HG03095 (cell line): ENCODE results near the gene SPINK6.
A peak's percentile ranks its signal among the peaks of the same experiment; 100 is the strongest.

Source experiments
- ATAC-seq: cut with Tn5 transposase; IDR thresholded peaks from one replicate; pipeline ENCODE4 v1.9.1; 2021; ENCODE audit warnings: moderate library complexity; ENCODE audit not compliant: unreplicated experiment

Gene SPINK6

GRCh38 chr5:148202531-148203203, at the start of gene SPINK6:
SPINK6 (plus strand) TSS chr5:148203042; CDS start chr5:148203097, 55 bp downstream.
- ATAC-seq, result no peak

DNA sequence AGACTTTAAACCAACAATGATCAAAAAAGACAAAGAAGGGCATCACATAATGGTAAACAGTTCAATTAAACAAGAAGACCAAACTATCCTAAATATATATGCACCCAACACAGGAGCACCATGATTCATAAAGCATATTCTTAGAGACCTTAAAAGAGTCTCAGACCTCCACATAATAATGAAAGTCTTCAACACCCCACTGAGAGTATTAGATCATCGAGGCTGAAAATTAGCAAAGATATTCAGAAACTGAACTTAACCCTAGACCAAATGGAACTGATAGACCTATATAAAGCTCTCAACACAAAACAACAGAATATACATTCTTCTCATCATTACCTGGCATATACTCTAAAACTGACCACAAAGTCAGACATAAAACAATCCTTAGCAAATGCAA, 46.2 kb upstream of the SPINK6 start:
- ATAC-seq, result no peak

- ATAC-seq, result no peak
Observed at GRCh38 chr5:148162038-148162437, 40.8 kb upstream of the SPINK6 start.

DNA sequence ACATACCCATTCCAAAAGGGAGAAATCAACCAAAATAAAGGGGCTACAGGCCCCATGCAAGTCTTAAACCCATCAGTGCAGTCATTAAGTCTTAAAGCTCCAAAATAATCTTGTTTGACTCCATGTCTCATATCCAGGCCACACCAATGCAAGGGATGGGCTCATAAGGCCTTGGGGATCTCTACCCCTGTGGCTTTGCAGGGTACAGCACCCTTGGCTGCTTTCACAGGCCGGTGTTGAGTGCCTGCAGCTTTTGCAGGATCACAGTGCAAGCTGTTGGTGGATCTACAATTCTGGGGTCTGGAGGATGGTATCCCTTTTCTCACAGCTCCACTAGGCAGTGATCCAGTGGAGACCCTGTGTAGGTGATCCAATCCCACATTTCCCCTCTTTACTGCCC, 39.5 kb upstream of the SPINK6 start:
- no peak for ATAC-seq

DNA sequence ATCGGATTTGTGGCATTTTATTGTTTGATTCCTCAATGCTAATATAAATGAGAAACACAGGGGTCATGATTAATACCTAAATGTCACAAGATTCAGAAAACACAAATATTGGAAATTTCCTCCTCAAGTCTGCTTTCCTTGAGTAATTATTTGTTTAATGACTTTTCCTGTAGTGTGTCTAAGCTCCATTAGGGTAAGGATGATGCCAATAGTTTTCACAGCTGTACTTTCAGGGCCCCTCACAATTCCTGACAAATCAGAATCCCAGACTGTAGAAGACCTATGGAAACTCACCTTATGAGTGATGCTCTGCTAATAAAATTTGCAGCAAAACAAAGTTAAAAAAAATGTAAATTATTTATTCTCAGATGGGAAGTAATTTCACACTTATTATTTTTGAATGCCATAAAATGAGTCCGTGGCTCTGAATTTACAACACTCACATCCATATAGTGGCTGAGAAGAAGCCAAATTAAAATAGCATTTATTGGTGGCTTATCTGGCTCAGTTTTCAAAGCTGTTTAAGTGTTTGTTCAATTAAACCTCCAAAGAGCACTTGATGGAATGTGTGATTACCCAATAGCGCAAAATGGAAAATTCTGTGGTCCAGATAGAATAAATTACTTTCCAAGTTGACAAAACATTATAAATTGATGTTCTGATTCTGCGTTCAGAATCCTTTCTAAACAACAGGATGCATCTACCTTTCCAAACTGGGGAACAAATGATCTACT, 36.1 kb upstream of the SPINK6 start:
- ATAC-seq, result no peak

- no peak for ATAC-seq
Observed at GRCh38 chr5:148168246-148168645, 34.6 kb upstream of the SPINK6 start, which contains the start of gene SPINK14. SPINK14 (plus strand) TSS chr5:148168546; CDS start chr5:148169733, 1,187 bp downstream.

GRCh38 chr5:148172377-148172776, 30.5 kb upstream of the SPINK6 start:
- ATAC-seq, result no peak

DNA sequence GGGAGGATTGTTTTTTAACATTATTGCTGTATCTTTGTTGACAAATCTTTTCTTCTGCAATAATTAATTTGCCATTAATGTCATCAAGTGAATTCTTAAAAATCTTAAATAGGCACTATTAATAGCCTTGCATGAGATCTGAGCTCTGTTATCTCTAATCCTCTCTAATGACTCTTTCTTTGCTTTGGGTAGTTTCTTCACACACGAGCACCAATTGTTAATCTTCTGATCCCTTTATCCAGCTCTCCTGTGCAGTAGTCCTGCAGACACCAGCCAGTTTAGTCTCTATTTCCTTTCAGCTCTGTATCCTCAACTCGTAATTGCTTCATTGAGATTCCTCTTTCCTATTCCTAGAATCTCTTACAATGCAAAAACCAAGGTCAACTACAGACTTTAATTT, 26.4 kb upstream of the SPINK6 start:
- no peak for ATAC-seq

DNA sequence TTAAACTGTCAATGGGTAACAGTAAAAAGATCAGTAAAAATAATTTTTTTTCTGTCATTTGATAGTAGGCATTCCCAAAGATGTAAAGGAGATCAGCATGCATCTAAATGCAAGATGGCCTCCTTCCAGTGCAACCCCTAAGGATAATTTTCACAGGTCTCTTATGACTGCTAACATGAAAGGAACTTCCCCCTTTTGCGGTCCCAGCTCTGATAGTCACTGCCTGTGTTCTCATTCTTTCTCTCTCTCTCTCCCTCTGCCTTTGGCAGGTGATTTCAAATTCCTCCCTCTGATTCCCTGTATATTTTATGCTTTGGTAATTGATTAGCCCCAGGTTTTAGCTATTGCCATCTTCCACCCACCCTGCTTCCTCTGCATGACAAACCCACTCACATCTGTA, 25.6 kb upstream of the SPINK6 start:
- ATAC-seq, result no peak

GRCh38 chr5:148179234-148179824, 23.5 kb upstream of the SPINK6 start:
- peak; percentile 62 for ATAC-seq

DNA sequence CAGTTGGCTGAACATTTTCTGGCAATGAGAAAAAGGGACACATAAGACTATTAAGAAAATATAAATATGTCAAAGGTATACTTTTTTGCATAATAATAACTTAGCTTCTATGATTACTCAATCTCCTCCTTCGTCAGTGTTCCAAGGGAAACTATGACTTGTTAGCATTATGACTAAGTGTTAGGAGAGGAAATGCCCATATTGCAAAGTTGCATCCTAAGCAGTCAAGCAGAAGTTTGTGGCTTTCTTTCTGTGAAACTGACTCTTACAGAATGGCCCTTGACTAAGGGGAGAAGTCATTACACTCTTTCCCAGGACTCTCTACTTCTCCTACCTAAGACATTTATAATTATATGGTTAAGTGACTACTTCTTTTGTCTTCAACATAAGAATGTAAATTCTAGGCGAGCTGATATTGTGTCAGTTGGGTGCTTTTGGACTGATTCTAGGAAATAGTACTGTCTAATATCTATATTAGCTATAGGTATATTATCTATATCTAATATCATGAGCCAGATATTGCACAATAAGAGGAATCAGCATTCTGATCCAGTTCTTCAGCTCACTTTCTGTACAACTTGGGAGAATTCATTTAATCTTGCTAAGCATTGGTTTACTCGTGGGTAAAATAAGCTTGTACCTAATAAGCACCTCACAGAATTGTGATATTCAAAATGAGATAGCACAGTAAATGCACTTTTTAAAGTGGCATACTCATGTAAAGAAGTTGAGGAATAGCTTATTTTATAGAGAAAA, 16.4 kb upstream of the SPINK6 start:
- ATAC-seq, result no peak

DNA sequence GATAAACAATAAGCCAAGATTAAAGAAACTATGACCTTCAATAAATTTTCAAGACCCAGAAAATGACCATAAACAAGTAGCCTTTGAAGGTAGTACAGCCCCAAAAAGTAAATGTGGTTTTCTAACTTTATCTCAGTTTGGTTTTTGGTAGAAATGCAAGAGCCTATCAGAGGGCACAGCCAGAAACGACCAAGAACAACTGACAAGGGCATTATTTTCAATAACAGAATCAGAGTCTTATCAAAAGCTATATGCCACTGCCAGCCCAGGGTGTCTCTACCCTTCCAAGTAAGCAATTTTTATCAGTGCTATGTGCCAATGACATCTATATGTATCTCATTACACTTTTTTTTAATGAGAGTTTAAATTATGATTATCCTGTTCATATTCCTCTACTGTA, 11.8 kb upstream of the SPINK6 start:
- no peak for ATAC-seq

DNA sequence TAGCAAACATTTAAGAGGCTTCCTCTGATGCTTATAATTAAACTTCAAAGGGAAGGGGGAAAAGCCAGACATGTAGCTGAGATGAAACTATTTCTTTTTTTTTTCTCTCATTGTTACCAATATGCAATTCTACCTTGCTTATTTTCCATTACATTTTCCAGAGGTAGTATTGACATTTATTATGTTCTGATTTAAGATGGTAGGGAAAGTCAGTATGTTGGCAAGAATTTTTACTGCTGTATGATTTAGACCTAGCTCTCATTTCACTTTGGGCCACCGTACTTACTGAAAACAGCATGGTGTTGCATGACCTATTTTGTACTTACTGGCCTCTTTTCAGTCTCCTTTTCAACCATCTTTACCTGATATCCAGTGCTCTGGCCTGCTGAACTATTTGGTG, 9.6 kb upstream of the SPINK6 start:
- ATAC-seq, result no peak

DNA sequence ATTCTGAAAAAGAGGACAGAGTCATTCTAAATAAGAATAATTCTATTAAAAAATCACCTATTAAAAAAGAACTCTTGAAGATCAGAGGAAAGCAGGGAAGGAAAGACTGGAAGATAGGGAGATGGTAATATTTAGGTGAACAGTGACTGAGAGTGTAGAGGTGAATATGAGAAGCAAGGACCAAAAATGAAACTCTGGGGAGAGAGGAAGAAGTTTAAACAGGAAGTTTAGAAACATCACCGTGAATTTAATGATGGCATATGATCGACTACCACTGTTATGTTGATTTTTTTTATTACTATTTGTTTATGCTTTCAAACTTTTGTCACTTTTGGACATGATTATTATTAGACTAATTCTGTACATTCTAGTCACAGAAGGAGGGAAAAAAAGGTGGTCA, 1.7 kb upstream of the SPINK6 start:
- no peak for ATAC-seq

GRCh38 chr5:148205044-148205806, 2.4 kb downstream of the SPINK6 start:
- no peak for ATAC-seq

DNA sequence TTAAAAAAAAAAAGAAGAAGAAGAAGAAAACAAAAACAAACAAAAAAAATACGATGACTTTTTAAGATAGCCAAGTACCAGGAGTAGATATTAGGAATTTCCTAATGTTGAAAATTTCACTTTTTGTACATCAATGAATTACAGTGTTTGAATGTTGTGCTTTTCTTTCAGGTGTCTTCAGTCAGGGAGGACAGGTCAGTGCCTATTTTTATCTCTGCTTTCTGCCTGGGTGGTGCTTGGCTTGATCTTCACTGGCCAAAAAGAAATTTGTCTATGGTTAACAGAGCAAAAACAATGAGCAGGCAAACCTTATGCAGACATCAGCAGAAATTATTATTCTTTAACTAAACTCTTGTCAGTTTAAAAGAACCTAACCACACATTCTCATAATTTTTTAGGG, 3.0 kb downstream of the SPINK6 start:
- ATAC-seq, result no peak

DNA sequence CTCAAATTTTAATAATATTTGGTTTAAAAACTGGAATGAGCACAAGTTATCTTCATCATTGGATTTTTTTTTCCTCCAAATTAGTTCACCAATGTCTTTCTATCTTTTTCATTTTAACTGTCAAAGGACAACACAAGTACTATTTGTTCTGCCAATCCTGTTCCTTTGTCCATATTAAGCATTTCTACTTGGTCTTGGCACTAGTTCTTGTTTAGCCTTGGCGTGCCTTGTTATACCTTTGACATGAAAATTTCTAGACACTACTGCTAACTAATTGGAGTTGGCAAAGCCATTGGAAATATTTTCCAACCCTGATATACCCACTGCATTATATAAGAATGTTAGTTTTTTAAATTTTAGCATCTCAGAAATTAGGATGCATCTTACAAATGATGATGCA, 3.8 kb downstream of the SPINK6 start:
- ATAC-seq, result no peak

DNA sequence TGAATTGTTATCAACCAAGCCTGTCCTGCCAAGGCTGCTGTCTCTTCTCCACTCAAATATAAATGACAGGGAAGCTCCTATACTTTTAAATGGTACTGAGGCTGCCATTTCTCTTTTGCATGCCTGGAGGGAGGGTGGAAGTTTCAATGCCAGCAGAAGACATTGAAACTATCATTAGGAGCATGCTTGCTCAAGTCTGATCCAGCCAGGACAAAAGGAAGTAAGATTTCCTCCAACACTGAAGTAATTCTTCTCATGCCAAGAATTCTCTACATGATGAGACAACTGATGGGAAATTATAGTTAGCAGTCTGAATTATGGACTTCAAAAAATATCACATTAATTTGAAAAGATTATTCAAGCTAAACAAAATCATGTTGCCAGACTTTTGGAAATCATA, 5.4 kb downstream of the SPINK6 start:
- ATAC-seq, result no peak

GRCh38 chr5:148209151-148209770, 6.4 kb downstream of the SPINK6 start:
- no peak for ATAC-seq

- no peak for ATAC-seq
Observed at GRCh38 chr5:148214665-148215185, 11.9 kb downstream of the SPINK6 start.
